H1 (cell line): ENCODE results near the gene MAGI2. TPM values are rescaled to one million over a fixed set of nuclear protein-coding genes. Genes with fewer than 3 reads are reported as not detected.

Source experiments
- CTCF ChIA-PET: fragments of 300-600 bp; sonication (Branson Sonifier 250); formaldehyde crosslinking; loops from one replicate; lab custom pipeline; 2021; ENCODE audit not compliant: partially characterized antibody; lab: Charles Lee
- POLR2A ChIA-PET: fragments of 300-600 bp; sonication (Branson Sonifier 250); formaldehyde crosslinking; loops from one replicate; lab custom pipeline; 2021; ENCODE audit warnings: inconsistent platforms; ENCODE audit not compliant: partially characterized antibody; lab: Charles Lee
- DNase-seq, 2 experiments: peaks; one replicate each; pipeline versions ENCODE4 v3.0.0 to v3.0.0-alpha.2; 2010 to 2022; ENCODE audit warnings: low spot score in 2 of 2, low read depth in 1 of 2, mixed read lengths in 1 of 2
- FAIRE-seq: peaks from 2 replicates; lab custom pipeline; 2011; peaks lifted over from hg19 to GRCh38; lab: Jason Lieb, UNC
- H2AFZ ChIP-seq: 2 replicates; pipeline ENCODE4 v1.8.1; 2012; ENCODE audit warnings: low read length, inconsistent platforms
- H2AK5ac ChIP-seq: 2 replicates; pipeline ENCODE4 v1.6.1; 2013; ENCODE audit warnings: low read depth, low read length
- H2BK120ac ChIP-seq: replicated peaks from 2 replicates; pipeline ENCODE3; 2013; ENCODE audit warnings: low read depth, low read length, inconsistent platforms
- H2BK12ac ChIP-seq: 2 replicates; pipeline ENCODE4 v1.6.1; 2013; ENCODE audit warnings: low read depth, low read length
- H2BK15ac ChIP-seq: 2 replicates; pipeline ENCODE4 v1.6.1; 2013; ENCODE audit warnings: low read length
- H2BK20ac ChIP-seq: 2 replicates; pipeline ENCODE4 v1.6.1; 2013; ENCODE audit warnings: low read length
- H2BK5ac ChIP-seq: 2 replicates; pipeline ENCODE4 v1.6.1; 2013; ENCODE audit warnings: low read depth, low read length
- H3K14ac ChIP-seq: 2 replicates; pipeline ENCODE4 v1.6.1; 2013; ENCODE audit warnings: inconsistent platforms; ENCODE audit not compliant: insufficient read length
- H3K18ac ChIP-seq: 2 replicates; pipeline ENCODE4 v1.6.1; 2013; ENCODE audit warnings: low read length; ENCODE audit errors: extremely low read depth
- H3K23ac ChIP-seq: 2 replicates; pipeline ENCODE4 v1.6.1; 2013; ENCODE audit warnings: inconsistent platforms; ENCODE audit not compliant: insufficient read length
- H3K23me2 ChIP-seq: 2 replicates; pipeline ENCODE4 v1.6.1; 2013; ENCODE audit warnings: low read depth, low read length
- H3K27ac ChIP-seq: 2 replicates; pipeline ENCODE4 v1.6.1; 2011; ENCODE audit warnings: low read depth, low read length, inconsistent platforms
- H3K27me3 ChIP-seq, 4 experiments: replicated peaks in 1 of 4; 1 replicate in 1 of 4; 2 replicates in 3 of 4; pipeline versions ENCODE4 v1.6.1 to v1.8.1; 2011 to 2013; ENCODE audit warnings: low read length in 3 of 4, mild to moderate bottlenecking in 3 of 4, inconsistent platforms in 2 of 4, mixed read lengths in 2 of 4, moderate library complexity in 1 of 4; ENCODE audit not compliant: control insufficient read depth in 3 of 4, insufficient read depth in 3 of 4; ENCODE audit errors: extremely low read depth in 1 of 4
- H3K36me3 ChIP-seq, 4 experiments: 2 replicates each; pipeline versions ENCODE4 v1.6.1 to v1.8.1; 2011 to 2013; ENCODE audit warnings: mild to moderate bottlenecking in 4 of 4, low read length in 3 of 4, moderate library complexity in 2 of 4, control low read depth in 1 of 4, inconsistent platforms in 1 of 4; ENCODE audit not compliant: insufficient read depth in 4 of 4, control insufficient read depth in 2 of 4
- H3K4ac ChIP-seq: replicated peaks from 2 replicates; pipeline ENCODE3; 2013; ENCODE audit warnings: low read length, low read depth, mixed read lengths, inconsistent platforms; ENCODE audit not compliant: insufficient read length
- H3K4me1 ChIP-seq, 4 experiments: replicated peaks in 1 of 4; 1 replicate in 1 of 4; 2 replicates in 3 of 4; pipeline versions ENCODE4 v1.6.1 to v1.8.1; 2011 to 2013; ENCODE audit warnings: low read length in 3 of 4, inconsistent platforms in 2 of 4, mixed read lengths in 1 of 4; ENCODE audit not compliant: insufficient read depth in 4 of 4, control insufficient read depth in 3 of 4
- H3K4me2 ChIP-seq, 2 experiments: 2 replicates each; pipeline versions ENCODE4 v1.6.1 to v1.8.1; 2011 to 2013; ENCODE audit warnings: low read depth in 2 of 2, low read length in 2 of 2, control low read depth in 1 of 2, inconsistent platforms in 1 of 2, mild to moderate bottlenecking in 1 of 2; ENCODE audit not compliant: insufficient read depth in 1 of 2
- H3K4me3 ChIP-seq, 4 experiments: fragments of 200-600, 300-600 bp in 1 of 4; sonication (generic), shearing (Covaris generic), sonication (Bioruptor Twin) in 1 of 4; 2 replicates each; pipeline versions ENCODE4 v1.5.1 to v1.8.1; 2011 to 2016; ENCODE audit warnings: low read length in 4 of 4, low read depth in 3 of 4, control low read depth in 2 of 4, inconsistent platforms in 2 of 4, mild to moderate bottlenecking in 2 of 4, mixed read lengths in 1 of 4, moderate library complexity in 1 of 4; ENCODE audit not compliant: insufficient read depth in 2 of 4; ENCODE audit errors: extremely low read depth in 1 of 4
- H3K56ac ChIP-seq: replicated peaks from 2 replicates; pipeline ENCODE3; 2013; ENCODE audit warnings: low read depth, mild to moderate bottlenecking, mixed read lengths, low read length, inconsistent platforms; ENCODE audit not compliant: insufficient read length
- H3K79me1 ChIP-seq: 2 replicates; pipeline ENCODE4 v1.6.1; 2013; ENCODE audit warnings: low read depth, low read length, control low read depth
- H3K79me2 ChIP-seq, 2 experiments: 2 replicates each; pipeline versions ENCODE4 v1.6.1 to v1.8.1; 2012 to 2013; ENCODE audit warnings: low read length in 2 of 2, mild to moderate bottlenecking in 2 of 2, inconsistent platforms in 1 of 2; ENCODE audit not compliant: insufficient read depth in 2 of 2, control insufficient read depth in 1 of 2
- H3K9ac ChIP-seq, 4 experiments: replicated peaks in 1 of 4; 1 replicate in 1 of 4; 2 replicates in 3 of 4; pipeline versions ENCODE4 v1.6.1 to v1.8.1; 2011 to 2013; ENCODE audit warnings: low read depth in 3 of 4, low read length in 3 of 4, control low read depth in 2 of 4, mild to moderate bottlenecking in 2 of 4, moderate library complexity in 2 of 4, inconsistent platforms in 1 of 4; ENCODE audit errors: extremely low read depth in 1 of 4
- H3K9me3 ChIP-seq, 2 experiments: 2 replicates each; pipeline versions ENCODE4 v1.6.1 to v1.8.1; 2012 to 2013; ENCODE audit warnings: mild to moderate bottlenecking in 2 of 2, moderate library complexity in 2 of 2, control low read depth in 1 of 2, inconsistent platforms in 1 of 2, low read depth in 1 of 2, low read length in 1 of 2, mixed read lengths in 1 of 2; ENCODE audit not compliant: insufficient read depth in 2 of 2
- H4K20me1 ChIP-seq, 2 experiments: replicated peaks in 1 of 2; 2 replicates each; pipeline versions ENCODE3 to v1.8.1; 2011 to 2013; ENCODE audit warnings: inconsistent platforms in 2 of 2, low read length in 2 of 2, mild to moderate bottlenecking in 1 of 2; ENCODE audit not compliant: insufficient read depth in 2 of 2, control insufficient read depth in 1 of 2
- H4K5ac ChIP-seq: 2 replicates; pipeline ENCODE4 v1.6.1; 2013; ENCODE audit warnings: low read length, low read depth, mixed read lengths, inconsistent platforms; ENCODE audit not compliant: insufficient read length
- H4K8ac ChIP-seq: 2 replicates; pipeline ENCODE4 v1.8.0; 2013; ENCODE audit warnings: mild to moderate bottlenecking, moderate library complexity, low read length, inconsistent platforms; ENCODE audit not compliant: insufficient read depth; ENCODE audit errors: extremely low read depth
- H4K91ac ChIP-seq: replicated peaks from 2 replicates; pipeline ENCODE3; 2013; ENCODE audit warnings: low read length, mixed read lengths, inconsistent platforms; ENCODE audit not compliant: insufficient read length
- ASH2L ChIP-seq: fragments of 200-600, 300-600 bp; sonication (generic); IDR thresholded peaks from one replicate; pipeline ENCODE4 v1.7.1; 2017; ENCODE audit warnings: low read length
- JUN ChIP-seq: IDR thresholded peaks from 2 replicates; pipeline ENCODE4 v1.6.1; 2011; ENCODE audit warnings: low read depth, mild to moderate bottlenecking, improper control_type of control experiment, low read length
- KDM1A ChIP-seq: fragments of 200-600, 300-600 bp; sonication (generic); IDR thresholded peaks from 2 replicates; pipeline ENCODE4 v1.7.1; 2016; ENCODE audit warnings: mild to moderate bottlenecking, low read length, borderline replicate concordance
- KDM5A ChIP-seq: fragments of 200-600 bp; IDR thresholded peaks from 2 replicates; pipeline ENCODE4 v1.7.1; 2012; ENCODE audit warnings: mild to moderate bottlenecking, low read length, inconsistent platforms, mixed read lengths
- MAFK ChIP-seq: IDR thresholded peaks from 2 replicates; pipeline ENCODE4 v1.6.1; 2012; ENCODE audit warnings: low read depth, mild to moderate bottlenecking, improper control_type of control experiment, low read length
- WGBS, 2 experiments: shearing (Covaris generic) in 1 of 2; methylation state at CpG; one replicate each; pipeline versions ENCODE4 v1.1.6 to v1.1.7; 2013 to 2015; ENCODE audit warnings: low lambda C conversion rate in 2 of 2, mixed read lengths in 2 of 2, inconsistent platforms in 1 of 2, low coverage in 1 of 2, missing lambda C conversion rate in 1 of 2; ENCODE audit not compliant: insufficient replicate concordance in 2 of 2, insufficient coverage in 1 of 2, insufficient read length in 1 of 2; ENCODE audit errors: extremely low coverage in 1 of 2, missing lambda C conversion rate in 1 of 2; 5-methylcytosine and 5-hydroxymethylcytosine counted together
- polyA plus RNA-seq, 7 experiments: library from polyadenylated mRNA; depleted of rRNA in 3 of 7; stranded (reverse) in 5 of 7; unstranded in 2 of 7; fragments of >200 nt in 5 of 7; fragments of 200-250 nt in 2 of 7; gene quantifications; 1 replicate in 5 of 7; 2 replicates in 1 of 7; 4 replicates in 1 of 7; pipeline versions ENCODE4 v1.2.1 to v1.2.3, GENCODE V29; 2011 to 2013; ENCODE audit warnings: missing spikeins in 2 of 7, mixed read lengths in 2 of 7
- total RNA-seq: library from RNA; stranded (reverse); fragmentation: NEBNext Ultra II Directional; extraction: Animal tissue kit (Norgen Biotek cat#: 25700); gene quantifications from 2 replicates; pipeline ENCODE4 v1.2.1, GENCODE V29; 2021

The MAGI2 gene
- total and polyA plus RNA-seq, 2 of the 8 experiments (the other 6 are each of a cell fraction or from before 2014, with no cell fraction given) = 6.0 to 27.3 TPM

DNA sequence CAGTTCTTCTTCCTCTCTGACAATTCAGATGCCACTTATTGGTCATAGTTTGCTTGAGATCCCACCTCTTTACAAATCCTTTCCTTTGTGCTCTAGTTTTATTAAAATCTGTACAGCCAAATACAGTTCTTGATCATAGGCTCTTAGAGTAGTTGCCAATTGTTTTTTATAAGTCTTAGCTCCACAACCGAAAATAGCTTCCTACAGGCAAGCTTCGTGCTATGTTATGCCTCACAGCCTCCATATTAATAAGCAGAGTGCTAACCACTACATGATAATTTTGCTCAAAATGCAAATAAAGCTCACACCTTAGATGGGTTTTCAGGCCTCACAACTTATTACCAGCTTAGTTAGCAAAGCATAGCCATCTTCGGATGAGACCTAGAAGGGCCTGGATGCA, 688.9 kb downstream of the MAGI2 start:
- H3K79me2 ChIP-seq = peaks cover 4 to 98% of the 10 kb centered on the region in 2 experiments; a peak in 3 of 4 replicates
- no peak overlapping the region for H3K9ac ChIP-seq
- POLR2A ChIA-PET = no interaction called here
- no peak for TF ChIP-seq KDM1A
- no peak for TF ChIP-seq JUN
- TF ChIP-seq MAFK = no peak
- no peak for TF ChIP-seq ASH2L
- TF ChIP-seq KDM5A = no peak

More for the DNA sequence above, 688.9 kb downstream of the MAGI2 start:
- H4K91ac ChIP-seq = no peak overlapping the region
- H4K5ac ChIP-seq = no peak overlapping the region
- no peak overlapping the region for H3K56ac ChIP-seq
- no peak overlapping the region for H2BK120ac ChIP-seq
- FAIRE-seq = no peak
- H3K79me1 ChIP-seq = peaks cover 4% of the 10 kb centered on the region; the same call in 1 of the 2 replicates
- peaks cover 3% of the 10 kb centered on the region; the same call in 1 of the 2 replicates for H3K23me2 ChIP-seq
- H3K9me3 ChIP-seq = no peaks in the 10 kb centered on the region
- peaks cover 0 to 6% (median 2%) of the 10 kb centered on the region in 4 experiments; a peak in 3 of 7 replicates for H3K4me1 ChIP-seq
- no peak for DNase-seq
- no peak overlapping the region for H2BK20ac ChIP-seq
- H2BK15ac ChIP-seq = no peak overlapping the region
- no peak overlapping the region for H2AFZ ChIP-seq
- no peak overlapping the region for H3K4me3 ChIP-seq
- H3K4ac ChIP-seq = no peak overlapping the region
- CTCF ChIA-PET = no interaction called here
- no peak overlapping the region for H3K27ac ChIP-seq
- H3K14ac ChIP-seq = no peak overlapping the region
- H3K23ac ChIP-seq = no peak overlapping the region
- no peak overlapping the region for H3K4me2 ChIP-seq
- no peak overlapping the region for H3K18ac ChIP-seq
- H2AK5ac ChIP-seq = no peak overlapping the region
- no peak overlapping the region for H2BK12ac ChIP-seq
- 88% methylated on average over 3 of the region's 3 CpGs; no CpG with 5 or more reads in 1 of the 2 experiments for WGBS, 2 experiments
- H2BK5ac ChIP-seq = no peak overlapping the region
- no peak overlapping the region for H4K8ac ChIP-seq
- H4K20me1 ChIP-seq = no peaks in the 10 kb centered on the region
- H3K27me3 ChIP-seq = no peaks in the 10 kb centered on the region
- H3K36me3 ChIP-seq = no peaks in the 10 kb centered on the region
